ENCODE data around the gene EVI2B. TPM values are rescaled to one million over a fixed set of nuclear protein-coding genes. Genes with fewer than 3 reads are reported as not detected.

EVI2B gene
- total RNA-seq, 1 experiment from 2014 or later = 0.20 TPM

GRCh38 chr17:31320791-31321190 is 6.9 kb upstream of the EVI2B start:
- H3K9me2 ChIP-seq (ENCODE audit: insufficient read depth) = no peaks in the 10 kb centered on the region
- H3K4me2 ChIP-seq (ENCODE audit: low read length) = no peak overlapping the region
- H2AFZ ChIP-seq (ENCODE audit: low read depth, low read length, poor library complexity, severe bottlenecking) = no peak overlapping the region
- H3K4me3 ChIP-seq (replicated peaks in 1 of 2; ENCODE audit: low read depth in 1 of 2, low read length in 2 of 2) = no peak overlapping the region
- ChIA-PET CTCF (interaction anchor here (0.6 kb wide), 1 partner anchor 8 kb away, joined by 3 read pairs; no protein-coding TSS in a partner anchor), POLR2A (no interaction called here), RAD21 (ENCODE audit: low non-redundant PET in 1 of 2, low total read pairs in 2 of 2, uncharacterized antibody in 2 of 2, unreplicated experiment in 2 of 2) (no interaction called here)
- no peaks in the 10 kb centered on the region for H3K9me3 ChIP-seq (ENCODE audit: control insufficient read depth in 1 of 2, insufficient read depth in 1 of 2, low read depth in 1 of 2, low read length in 2 of 2)
- BruUV-seq (replicated peaks) = no TSS peak
- no peak overlapping the region for H3K27ac ChIP-seq (ENCODE audit: low read depth, low read length)
- DNase-seq (ENCODE audit: low read depth, low spot score) (no peak), ATAC-seq (no peak)
- no peaks in the 10 kb centered on the region for H3K36me3 ChIP-seq (ENCODE audit: control insufficient read depth in 1 of 2, insufficient read depth in 2 of 2, low read length in 2 of 2)
- H3K27me3 ChIP-seq (ENCODE audit: insufficient read depth, low read length) = no peaks in the 10 kb centered on the region
- intact Hi-C loops (cut with micrococcal nuclease) = no loop called here
- H3K4me1 ChIP-seq (ENCODE audit: control insufficient read depth in 1 of 2, insufficient read depth in 2 of 2, low read length in 2 of 2) = no peaks in the 10 kb centered on the region
- no peaks in the 10 kb centered on the region for H3K79me2 ChIP-seq (ENCODE audit: insufficient read depth, low read length)
- no peak overlapping the region for H3K9ac ChIP-seq (ENCODE audit: low read length)
- no peaks in the 10 kb centered on the region for H4K20me1 ChIP-seq (ENCODE audit: insufficient read depth)
- TF ChIP-seq YY1 (IDR thresholded peaks at IDR 0.05; ENCODE audit: extremely low read depth, insufficient replicate concordance, low read depth, low read length) (no peak), SIN3A (IDR thresholded peaks at IDR 0.05; ENCODE audit: low read depth) (no peak), CBX3 (IDR thresholded peaks at IDR 0.05; ENCODE audit: low read depth) (no peak), REST (IDR thresholded peaks at IDR 0.05; ENCODE audit: low read depth) (no peak), FOSL1 (IDR thresholded peaks at IDR 0.05; ENCODE audit: low read depth) (no peak), MAX (IDR thresholded peaks at IDR 0.05) (no peak), ELF1 (IDR thresholded peaks at IDR 0.05; ENCODE audit: borderline replicate concordance, low read depth) (no peak), ZBTB33 (IDR thresholded peaks at IDR 0.05; ENCODE audit: extremely low read depth, insufficient replicate concordance, low read length) (no peak), RAD21 (IDR thresholded peaks at IDR 0.05; ENCODE audit: low read depth) (no peak), CTCF (IDR thresholded peaks at IDR 0.05 in 2 of 3, conservative IDR thresholded peaks at IDR 0.05 in 1 of 3; ENCODE audit: borderline replicate concordance in 1 of 3, insufficient read depth in 1 of 3, low read depth in 2 of 3, low read length in 2 of 3) (no peak), EGR1 (IDR thresholded peaks at IDR 0.05; ENCODE audit: low read depth) (no peak), TCF7L2 (IDR thresholded peaks at IDR 0.05; ENCODE audit: borderline replicate concordance, extremely low read depth, insufficient read depth, insufficient read length) (no peak), JUND (IDR thresholded peaks at IDR 0.05) (no peak), ZNF274 (IDR thresholded peaks at IDR 0.05; ENCODE audit: low read depth, low read length) (no peak), EZH2 (IDR thresholded peaks at IDR 0.05) (no peak)
